Measurements from ENCODE around the gene C8G.

C8G gene

DNA sequence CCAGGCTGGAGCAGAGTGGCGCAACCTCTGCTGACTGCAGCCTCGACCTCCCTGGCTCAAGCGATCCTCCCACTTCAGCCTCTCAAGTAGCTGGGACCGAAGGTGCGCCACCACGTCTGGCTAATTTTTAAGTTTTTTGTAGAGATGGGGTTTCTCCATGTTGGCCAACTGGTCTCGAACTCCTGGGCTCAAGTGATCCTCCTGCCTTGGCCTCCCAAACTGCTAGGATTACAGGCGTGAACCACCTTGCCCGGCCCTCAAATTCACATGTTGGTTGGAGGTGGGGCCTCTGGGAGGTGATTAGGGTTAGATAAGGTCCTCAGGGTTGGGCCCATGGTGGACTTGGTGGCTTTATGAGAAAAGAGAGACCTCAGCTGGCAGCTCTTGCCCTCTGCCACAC, 17.1 kb downstream of the C8G start:
- TF ChIP-seq, protein P1, sequence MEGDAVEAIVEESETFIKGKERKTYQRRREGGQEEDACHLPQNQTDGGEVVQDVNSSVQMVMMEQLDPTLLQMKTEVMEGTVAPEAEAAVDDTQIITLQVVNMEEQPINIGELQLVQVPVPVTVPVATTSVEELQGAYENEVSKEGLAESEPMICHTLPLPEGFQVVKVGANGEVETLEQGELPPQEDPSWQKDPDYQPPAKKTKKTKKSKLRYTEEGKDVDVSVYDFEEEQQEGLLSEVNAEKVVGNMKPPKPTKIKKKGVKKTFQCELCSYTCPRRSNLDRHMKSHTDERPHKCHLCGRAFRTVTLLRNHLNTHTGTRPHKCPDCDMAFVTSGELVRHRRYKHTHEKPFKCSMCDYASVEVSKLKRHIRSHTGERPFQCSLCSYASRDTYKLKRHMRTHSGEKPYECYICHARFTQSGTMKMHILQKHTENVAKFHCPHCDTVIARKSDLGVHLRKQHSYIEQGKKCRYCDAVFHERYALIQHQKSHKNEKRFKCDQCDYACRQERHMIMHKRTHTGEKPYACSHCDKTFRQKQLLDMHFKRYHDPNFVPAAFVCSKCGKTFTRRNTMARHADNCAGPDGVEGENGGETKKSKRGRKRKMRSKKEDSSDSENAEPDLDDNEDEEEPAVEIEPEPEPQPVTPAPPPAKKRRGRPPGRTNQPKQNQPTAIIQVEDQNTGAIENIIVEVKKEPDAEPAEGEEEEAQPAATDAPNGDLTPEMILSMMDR (IDR thresholded peaks at IDR 0.05; ENCODE audit: low read depth, low read length, missing control alignments) = no peak
- no peak overlapping the region for H3K4me3 ChIP-seq (replicated peaks; ENCODE audit: low read depth, low read length)
- DNase-seq (ENCODE audit: extremely low read depth, low read depth) = no peak

DNA sequence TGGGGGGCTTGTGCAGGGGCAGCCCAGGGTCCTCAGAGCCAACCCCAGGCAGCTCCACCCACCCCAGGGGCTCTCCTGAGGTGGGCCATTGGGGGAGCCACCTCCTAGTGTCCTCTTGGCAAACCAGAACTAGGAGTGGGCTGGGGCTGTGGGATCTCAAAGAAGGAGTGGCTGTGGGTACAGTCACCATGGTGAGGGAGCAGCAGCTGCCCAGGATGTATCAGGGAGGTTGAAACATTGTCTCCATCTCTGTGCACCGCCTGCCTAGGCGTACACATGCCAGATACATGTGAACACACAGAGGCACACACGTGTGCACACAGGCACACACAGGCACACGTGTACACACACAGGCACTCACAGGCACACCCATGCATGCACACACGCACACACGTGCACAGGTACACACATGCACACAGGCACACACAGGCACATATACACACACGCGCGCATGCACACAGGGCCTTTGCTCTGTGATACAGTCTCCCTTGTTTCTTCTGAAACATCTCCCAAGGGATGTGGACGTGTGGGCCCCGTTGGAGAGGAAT, 17.7 kb downstream of the C8G start:
- DNase-seq (ENCODE audit: extremely low read depth, low read depth) = no peak
- no peak overlapping the region for H3K4me3 ChIP-seq (replicated peaks; ENCODE audit: low read depth, low read length)
- TF ChIP-seq, protein P1 (IDR thresholded peaks at IDR 0.05; ENCODE audit: low read depth, low read length, missing control alignments) = no peak

DNA sequence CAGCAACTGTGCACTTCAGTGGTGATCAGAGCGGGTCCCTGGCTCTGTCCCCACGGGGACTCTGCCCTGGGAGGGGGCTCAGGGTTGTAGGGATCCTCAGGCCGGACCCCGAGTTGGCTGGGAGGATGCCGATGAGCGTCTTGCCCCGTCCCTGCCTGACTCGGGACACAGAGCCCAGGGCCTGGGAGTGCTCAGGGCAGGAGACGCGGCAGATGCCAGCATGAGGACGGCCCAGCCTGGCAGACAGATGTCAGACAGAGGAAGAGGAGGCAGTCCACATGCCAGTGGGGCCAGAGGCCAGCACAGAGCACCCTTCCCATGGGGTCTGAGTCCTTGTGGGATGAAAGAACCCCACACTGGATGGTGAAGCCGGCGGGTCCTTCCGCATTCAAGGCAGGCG, 18.3 kb downstream of the C8G start:
- TF ChIP-seq, protein P1 (IDR thresholded peaks at IDR 0.05; ENCODE audit: low read depth, low read length, missing control alignments) = no peak
- DNase-seq (ENCODE audit: extremely low read depth, low read depth) = no peak
- no peak overlapping the region for H3K4me3 ChIP-seq (replicated peaks; ENCODE audit: low read depth, low read length)

DNA sequence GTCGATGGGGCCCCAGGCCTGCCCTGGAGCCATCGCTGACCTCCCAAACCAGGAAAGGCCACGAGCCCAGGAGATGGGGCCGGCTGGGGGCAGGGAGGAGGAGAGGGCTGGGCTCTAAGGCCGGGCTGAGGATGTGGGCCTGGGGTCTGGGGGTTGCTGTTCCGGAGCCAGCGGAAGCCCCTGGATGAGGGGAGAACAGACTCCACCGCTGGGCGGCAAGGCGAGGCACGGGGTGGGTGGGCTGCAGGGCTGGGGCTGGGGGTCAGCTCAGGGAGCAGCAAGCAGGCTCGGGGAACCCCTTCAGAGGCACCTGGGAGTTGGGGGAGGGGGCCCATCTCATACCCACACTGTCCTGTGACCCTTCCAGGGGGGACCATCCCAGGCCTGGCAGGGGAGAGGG, 18.7 kb downstream of the C8G start:
- TF ChIP-seq, protein P1 (IDR thresholded peaks at IDR 0.05; ENCODE audit: low read depth, low read length, missing control alignments) = no peak
- no peak for DNase-seq (ENCODE audit: extremely low read depth, low read depth)

DNA sequence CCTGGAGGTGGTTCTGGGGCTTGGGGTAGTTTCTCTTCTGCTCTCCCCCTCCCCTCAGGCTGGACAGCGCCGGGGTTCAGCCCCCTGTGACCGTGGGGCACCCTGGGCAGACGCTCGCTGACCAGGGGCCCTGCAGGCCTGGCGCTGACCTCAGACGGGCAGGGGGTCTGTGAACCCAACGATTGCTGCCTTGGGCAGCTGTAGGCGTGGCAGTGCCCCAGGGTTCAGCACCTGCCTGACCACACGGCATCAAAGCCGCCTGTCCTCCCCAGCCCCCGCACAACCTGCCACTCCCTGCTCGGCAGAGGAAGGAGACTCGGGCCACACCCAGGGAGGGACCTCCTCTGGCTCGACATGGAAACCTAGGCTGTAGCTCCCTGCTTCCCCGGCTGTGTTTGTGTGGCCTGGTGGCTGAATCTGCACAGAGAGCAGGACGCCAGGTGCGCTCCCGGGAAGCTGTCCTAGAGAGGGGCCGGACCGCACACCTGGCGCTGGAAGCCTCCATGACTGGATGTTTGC, 19.2 kb downstream of the C8G start:
- no peak for DNase-seq (ENCODE audit: extremely low read depth, low read depth)
- TF ChIP-seq, protein P1 (IDR thresholded peaks at IDR 0.05; ENCODE audit: low read depth, low read length, missing control alignments) = no peak
- H3K4me3 ChIP-seq (replicated peaks; ENCODE audit: low read depth, low read length) = no peak overlapping the region

More for the DNA sequence above, 18.7 kb downstream of the C8G start:
- no peak overlapping the region for H3K4me3 ChIP-seq (replicated peaks; ENCODE audit: low read depth, low read length)

DNA sequence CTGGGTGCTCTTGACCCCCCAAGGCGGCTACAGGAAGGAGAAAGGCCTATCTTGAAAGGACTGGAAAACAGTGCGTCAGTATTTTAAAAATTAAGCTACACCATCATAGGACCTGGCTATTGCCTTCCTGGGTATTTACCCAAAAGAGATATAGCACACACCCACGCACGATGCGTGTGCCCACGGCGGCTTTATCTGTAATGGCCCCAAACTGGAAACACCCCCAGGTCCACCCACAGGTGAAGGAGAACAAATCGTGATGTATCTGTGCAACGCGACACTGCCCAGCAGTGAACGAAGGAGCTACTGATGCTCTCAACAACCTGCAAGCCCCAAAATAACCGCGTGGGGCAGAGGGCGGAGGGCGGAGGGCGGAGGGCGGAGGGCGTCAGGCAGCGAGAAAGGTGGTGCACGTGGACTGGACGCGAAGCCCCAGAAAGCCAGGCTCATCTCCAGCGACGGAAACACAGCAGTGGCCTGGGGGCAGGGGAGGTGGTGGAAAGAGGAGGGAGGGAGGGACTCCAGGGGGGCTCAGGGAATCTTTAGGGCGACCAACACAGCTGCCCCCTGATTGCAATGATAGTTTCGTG, 19.9 kb downstream of the C8G start:
- no peak for DNase-seq (ENCODE audit: extremely low read depth, low read depth)
- no peak overlapping the region for H3K4me3 ChIP-seq (replicated peaks; ENCODE audit: low read depth, low read length)
- TF ChIP-seq, protein P1 (IDR thresholded peaks at IDR 0.05; ENCODE audit: low read depth, low read length, missing control alignments) = no peak

Data from HFF-Myc (cell line).